OCI-LY1 (cell line): ENCODE measurements around the gene FOXL3.
A peak's percentile ranks its signal among the peaks of the same experiment; 100 is the strongest.

ENCODE experiments used
- H2AFZ ChIP-seq: fragments of 200-600 bp; sonication (generic), shearing (Covaris generic); 2 replicates; pipeline ENCODE4 v1.6.0; 2014; ENCODE audit warnings: antibody characterized with exemption, mild to moderate bottlenecking, low read length
- H3F3A ChIP-seq: fragments of 200-600 bp; sonication (generic), shearing (Covaris generic); 2 replicates; pipeline ENCODE4 v1.6.0; 2014; ENCODE audit warnings: mild to moderate bottlenecking, antibody characterized with exemption, low read length, moderate library complexity; ENCODE audit not compliant: insufficient read depth
- H3K27ac ChIP-seq: fragments of 200-600 bp; sonication (generic); 2 replicates; pipeline ENCODE4 v1.5.1; 2014; ENCODE audit warnings: low read length, mixed run types, mild to moderate bottlenecking, low read depth; ENCODE audit not compliant: poor library complexity, severe bottlenecking
- H3K27me3 ChIP-seq: fragments of 200-600 bp; sonication (generic); 2 replicates; pipeline ENCODE4 v1.6.0; 2014; ENCODE audit warnings: antibody characterized with exemption, mild to moderate bottlenecking, low read length, moderate library complexity; ENCODE audit not compliant: insufficient read depth
- H3K36me3 ChIP-seq: fragments of 200-600 bp; sonication (generic); 2 replicates; pipeline ENCODE4 v1.6.1; 2014; ENCODE audit warnings: mild to moderate bottlenecking, antibody characterized with exemption, low read length, moderate library complexity, mixed read lengths; ENCODE audit not compliant: insufficient read depth
- H3K4me1 ChIP-seq: fragments of 200-600 bp; sonication (generic); 2 replicates; pipeline ENCODE4 v1.5.1; 2014; ENCODE audit warnings: mild to moderate bottlenecking, low read length, moderate library complexity; ENCODE audit not compliant: insufficient read depth, severe bottlenecking
- H3K4me2 ChIP-seq: fragments of 200-600 bp; sonication (generic), shearing (Covaris generic); 2 replicates; pipeline ENCODE4 v1.6.1; 2014; ENCODE audit warnings: low read length
- H3K4me3 ChIP-seq: fragments of 200-600 bp; sonication (generic); 2 replicates; pipeline ENCODE4 v1.5.1; 2014; ENCODE audit warnings: low read length, low read depth, mild to moderate bottlenecking, mixed read lengths; ENCODE audit not compliant: poor library complexity, severe bottlenecking
- H3K79me2 ChIP-seq: fragments of 200-600 bp; shearing (Covaris generic); 2 replicates; pipeline ENCODE4 v1.6.1; 2016; ENCODE audit warnings: mixed run types, low read length, mixed read lengths; ENCODE audit not compliant: insufficient read depth
- H3K9ac ChIP-seq: fragments of 200-600 bp; sonication (generic), shearing (Covaris generic); 2 replicates; pipeline ENCODE4 v1.6.1; 2014; ENCODE audit warnings: mild to moderate bottlenecking, low read length, mixed read lengths
- H3K9me2 ChIP-seq: fragments of 200-600 bp; sonication (generic), shearing (Covaris generic); 2 replicates; pipeline ENCODE4 v1.6.1; 2014; ENCODE audit warnings: low read depth, mild to moderate bottlenecking, low read length, mixed read lengths
- H3K9me3 ChIP-seq: fragments of 200-600 bp; shearing (Covaris generic); 2 replicates; pipeline ENCODE4 v1.6.1; 2014; ENCODE audit warnings: low read length, mixed read lengths
- H4K20me1 ChIP-seq: fragments of 200-600 bp; sonication (generic), shearing (Covaris generic); 2 replicates; pipeline ENCODE4 v1.6.0; 2016; ENCODE audit warnings: mild to moderate bottlenecking, low read length; ENCODE audit not compliant: insufficient read depth
- EZH2 ChIP-seq: fragments of 200-600 bp; sonication (generic), shearing (Covaris generic); IDR thresholded peaks from 2 replicates; pipeline ENCODE4 v1.8.0; 2017; ENCODE audit warnings: borderline replicate concordance, mixed run types, mild to moderate bottlenecking, antibody characterized with exemption, low read length, moderate library complexity, mixed read lengths
- TF ChIP-seq, protein P1 (sequence below): fragments of 200-600 bp; sonication (generic), shearing (Covaris generic); IDR thresholded peaks from 2 replicates; pipeline ENCODE4 v1.5.1; 2017; ENCODE audit warnings: mild to moderate bottlenecking, antibody characterized with exemption, low read length, moderate library complexity, mixed read lengths

Gene FOXL3

DNA sequence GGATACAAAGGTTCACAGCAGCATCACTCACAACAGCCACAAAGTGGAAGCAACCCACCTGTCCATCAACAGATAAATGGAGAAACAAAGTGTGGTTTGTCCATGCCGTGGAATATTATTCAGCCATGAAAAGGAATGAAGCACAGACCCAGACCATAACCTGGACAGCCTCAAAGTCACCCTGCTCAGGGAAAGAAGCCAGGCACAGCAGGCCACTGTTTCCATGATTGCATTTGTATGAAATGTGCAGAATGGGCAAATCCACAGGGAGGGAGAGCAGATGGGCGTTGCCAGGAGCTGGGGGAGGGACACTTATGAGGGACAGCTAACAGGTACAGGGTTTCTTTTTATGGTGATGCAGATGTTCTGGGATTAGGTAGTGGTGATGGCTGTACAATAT lies 30.3 kb downstream of the FOXL3 start:
- no peak overlapping the region for H3K4me2 ChIP-seq

DNA sequence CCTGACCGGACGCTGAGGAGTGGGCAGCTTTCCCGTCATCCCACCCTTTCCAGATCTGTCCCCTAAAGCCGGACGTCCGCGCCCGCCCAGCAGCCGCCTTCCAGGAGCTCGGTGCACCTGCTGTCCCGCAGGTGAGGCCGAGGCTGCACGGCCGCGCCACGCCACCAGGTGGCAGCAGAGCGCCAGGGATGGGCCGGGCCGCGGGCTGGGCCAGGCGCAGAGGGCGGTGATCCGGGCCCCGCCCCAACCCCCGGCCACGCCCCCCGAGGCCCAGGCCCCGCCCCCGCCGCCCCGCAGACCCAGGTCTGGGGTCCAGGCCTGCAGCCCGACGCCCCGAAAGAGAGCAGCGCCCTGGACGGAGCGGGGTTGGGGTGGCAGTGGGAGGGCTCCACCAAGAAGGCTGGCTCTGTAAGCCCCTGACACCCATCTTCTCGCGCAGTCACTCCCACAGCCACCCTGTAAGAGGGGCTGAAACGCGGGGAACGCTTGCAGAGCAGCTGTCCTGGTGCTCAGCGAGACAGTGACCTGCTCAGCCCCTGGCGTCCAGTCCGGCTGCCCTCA lies 32.2 kb downstream of the FOXL3 start:
- no peaks in the 10 kb centered on the region for H3K4me1 ChIP-seq
- no peak overlapping the region for H3K4me3 ChIP-seq
- no peaks in the 10 kb centered on the region for H3K79me2 ChIP-seq
- no peak overlapping the region for H3K9ac ChIP-seq
- H3K9me2 ChIP-seq: no peaks in the 10 kb centered on the region
- H3F3A ChIP-seq: no peaks in the 10 kb centered on the region
- TF ChIP-seq, protein P1, sequence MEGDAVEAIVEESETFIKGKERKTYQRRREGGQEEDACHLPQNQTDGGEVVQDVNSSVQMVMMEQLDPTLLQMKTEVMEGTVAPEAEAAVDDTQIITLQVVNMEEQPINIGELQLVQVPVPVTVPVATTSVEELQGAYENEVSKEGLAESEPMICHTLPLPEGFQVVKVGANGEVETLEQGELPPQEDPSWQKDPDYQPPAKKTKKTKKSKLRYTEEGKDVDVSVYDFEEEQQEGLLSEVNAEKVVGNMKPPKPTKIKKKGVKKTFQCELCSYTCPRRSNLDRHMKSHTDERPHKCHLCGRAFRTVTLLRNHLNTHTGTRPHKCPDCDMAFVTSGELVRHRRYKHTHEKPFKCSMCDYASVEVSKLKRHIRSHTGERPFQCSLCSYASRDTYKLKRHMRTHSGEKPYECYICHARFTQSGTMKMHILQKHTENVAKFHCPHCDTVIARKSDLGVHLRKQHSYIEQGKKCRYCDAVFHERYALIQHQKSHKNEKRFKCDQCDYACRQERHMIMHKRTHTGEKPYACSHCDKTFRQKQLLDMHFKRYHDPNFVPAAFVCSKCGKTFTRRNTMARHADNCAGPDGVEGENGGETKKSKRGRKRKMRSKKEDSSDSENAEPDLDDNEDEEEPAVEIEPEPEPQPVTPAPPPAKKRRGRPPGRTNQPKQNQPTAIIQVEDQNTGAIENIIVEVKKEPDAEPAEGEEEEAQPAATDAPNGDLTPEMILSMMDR: peak; percentile 58
- no peak for TF ChIP-seq EZH2
- H2AFZ ChIP-seq: no peak overlapping the region
- H3K36me3 ChIP-seq: no peaks in the 10 kb centered on the region
- H3K27ac ChIP-seq: no peak overlapping the region
- H3K27me3 ChIP-seq: no peaks in the 10 kb centered on the region; the same call in 1 of the 2 replicates
- H4K20me1 ChIP-seq: no peaks in the 10 kb centered on the region
- no peaks in the 10 kb centered on the region for H3K9me3 ChIP-seq
- no peak overlapping the region for H3K4me2 ChIP-seq

More for the DNA sequence above, 30.3 kb downstream of the FOXL3 start:
- Histone ChIP-seq H3K4me1 (no peaks in the 10 kb centered on the region), H3K4me3 (no peak overlapping the region), H4K20me1 (no peaks in the 10 kb centered on the region), H3K27ac (no peak overlapping the region), H3K36me3 (no peaks in the 10 kb centered on the region), H3K27me3 (no peaks in the 10 kb centered on the region; the same call in 1 of the 2 replicates), H2AFZ (no peak overlapping the region), H3K9ac (no peak overlapping the region), H3K79me2 (no peaks in the 10 kb centered on the region), H3K9me3 (no peaks in the 10 kb centered on the region), H3F3A (no peaks in the 10 kb centered on the region), H3K9me2 (no peaks in the 10 kb centered on the region)
- no peak for TF ChIP-seq EZH2
- TF ChIP-seq, protein P1: no peak

DNA sequence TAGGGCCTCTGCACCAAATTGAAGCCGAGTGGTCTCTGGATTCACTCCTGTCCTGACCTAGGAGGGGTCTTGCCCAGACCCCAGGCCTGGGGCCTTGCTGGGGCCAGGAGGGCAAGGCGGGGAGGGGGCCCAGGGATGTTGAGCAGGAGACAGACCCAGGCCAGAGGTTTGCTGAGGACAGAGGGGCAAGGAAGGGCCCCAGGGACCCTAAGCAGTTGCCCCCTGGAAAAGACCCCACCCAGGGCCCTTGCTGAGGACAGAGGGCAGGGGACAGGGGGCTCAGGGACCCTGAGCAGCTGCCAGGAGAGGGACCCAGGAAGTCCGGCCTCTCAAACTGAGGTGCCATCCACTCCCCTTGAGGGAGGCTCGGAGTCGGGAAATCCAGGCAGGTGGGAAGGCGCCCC lies 32.7 kb downstream of the FOXL3 start:
- no peaks in the 10 kb centered on the region for H3K36me3 ChIP-seq
- no peaks in the 10 kb centered on the region for H3K4me1 ChIP-seq
- TF ChIP-seq, protein P1: no peak
- no peak for TF ChIP-seq EZH2
- no peak overlapping the region for H3K27ac ChIP-seq
- no peak overlapping the region for H3K9ac ChIP-seq
- H3K9me3 ChIP-seq: no peaks in the 10 kb centered on the region
- H3K9me2 ChIP-seq: no peaks in the 10 kb centered on the region
- no peak overlapping the region for H2AFZ ChIP-seq
- no peaks in the 10 kb centered on the region for H3F3A ChIP-seq
- H3K4me3 ChIP-seq: no peak overlapping the region
- H3K4me2 ChIP-seq: no peak overlapping the region
- no peaks in the 10 kb centered on the region for H4K20me1 ChIP-seq
- H3K79me2 ChIP-seq: no peaks in the 10 kb centered on the region
- H3K27me3 ChIP-seq: no peaks in the 10 kb centered on the region; the same call in 1 of the 2 replicates
